Sciatic nerve (tissue), 2 donors: Measurements from ENCODE around the gene GARS1. TPM values are rescaled to one million over a fixed set of nuclear protein-coding genes. Genes with fewer than 3 reads are reported as not detected.
A peak's percentile ranks its signal among the peaks of the same experiment; 100 is the strongest.
"Not testable (repeated sequence)": the region's sequence is repeated elsewhere in the genome, so short reads cannot be mapped to it uniquely, and the experiment has no call there.

Experiments used
- ATAC-seq: fragments of 200-7000 bp; cut with Tn5 transposase; one replicate; pipeline ENCODE4 v1.9.1; 2020; ENCODE audit warnings: mild to moderate bottlenecking, moderate library complexity
- DNase-seq: peaks from one replicate; pipeline ENCODE4 v3.0.0-alpha.2; 2020; ENCODE audit warnings: low spot score
- intact Hi-C: fragments of 100-400 bp; cut with DNase I; formaldehyde crosslinking; loops from one replicate; pipeline ENCODE4 v1.14.2; 2022
- total RNA-seq: library from RNA; stranded (reverse); fragmentation: NEBNext Ultra II Directional; extraction: Animal tissue kit (Norgen Biotek cat#: 25700); gene quantifications from one replicate; pipeline ENCODE4 v1.2.1, GENCODE V29; 2021
- donor health status: DM: no; HTN: no; CAD: no.
- donor health status: DM: no; HTN: no; CAD: no.

GARS1 gene
- total RNA-seq, 1 donor from 2014 or later = 51.4 TPM

GRCh38 chr7:30566596-30566995, 28.1 kb upstream of the GARS1 start:
- DNase-seq = no peak
- intact Hi-C loops = loop anchor here (10.0 kb wide), 1 partner anchor 292 kb away; no protein-coding TSS in a partner anchor
- no peak for ATAC-seq

DNA sequence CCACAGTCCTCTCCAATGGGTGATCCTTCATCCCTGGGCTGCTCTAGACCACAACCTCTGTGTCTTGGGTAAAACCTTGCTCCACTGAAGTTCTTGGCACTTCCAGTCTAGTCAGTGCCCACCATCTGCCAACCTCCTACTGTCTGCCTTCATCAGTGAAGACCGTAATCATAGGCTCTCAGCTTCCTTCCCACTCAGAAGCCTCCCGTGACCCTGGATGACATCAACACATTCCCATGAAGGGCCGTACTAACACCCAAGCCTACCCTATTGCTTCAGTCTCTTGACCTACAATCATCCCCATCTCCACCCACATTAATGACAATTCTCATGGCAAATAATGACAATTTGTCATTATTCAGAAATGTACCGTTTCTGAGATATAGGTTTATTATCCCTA, 27.6 kb upstream of the GARS1 start:
- no peak for ATAC-seq
- intact Hi-C loops = loop anchor here (10.0 kb wide), 1 partner anchor 292 kb away; no protein-coding TSS in a partner anchor

DNA sequence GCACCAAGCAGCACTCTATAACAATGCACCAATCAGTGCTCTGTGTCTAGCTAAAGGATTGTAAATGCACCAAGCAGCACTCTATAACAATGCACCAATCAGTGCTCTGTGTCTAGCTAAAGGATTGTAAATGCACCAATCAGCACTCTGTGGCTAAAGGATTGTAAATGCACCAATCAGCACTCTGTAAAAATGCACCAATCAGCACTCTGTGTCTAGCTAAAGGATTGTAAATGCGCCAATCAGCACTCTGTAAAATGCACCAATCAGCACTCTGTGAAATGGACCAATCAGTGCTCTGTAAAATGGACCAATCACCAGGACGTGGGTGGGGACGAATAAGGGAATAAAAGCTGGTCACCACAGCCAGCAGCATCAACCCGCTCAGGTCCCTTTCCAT, 24.4 kb upstream of the GARS1 start:
- ATAC-seq, DNase-seq, intact Hi-C loops: not testable (repeated sequence)

More for the DNA sequence above, 27.6 kb upstream of the GARS1 start:
- DNase-seq = no peak

- ATAC-seq (no peak), DNase-seq (no peak)
- intact Hi-C loops = no loop called here
These were observed 22.4 kb upstream of the GARS1 start for GRCh38 chr7:30572212-30572841.

- ATAC-seq (no peak), DNase-seq (no peak)
- intact Hi-C loops = no loop called here
These were observed 18.8 kb upstream of the GARS1 start for GRCh38 chr7:30575910-30576309.

DNA sequence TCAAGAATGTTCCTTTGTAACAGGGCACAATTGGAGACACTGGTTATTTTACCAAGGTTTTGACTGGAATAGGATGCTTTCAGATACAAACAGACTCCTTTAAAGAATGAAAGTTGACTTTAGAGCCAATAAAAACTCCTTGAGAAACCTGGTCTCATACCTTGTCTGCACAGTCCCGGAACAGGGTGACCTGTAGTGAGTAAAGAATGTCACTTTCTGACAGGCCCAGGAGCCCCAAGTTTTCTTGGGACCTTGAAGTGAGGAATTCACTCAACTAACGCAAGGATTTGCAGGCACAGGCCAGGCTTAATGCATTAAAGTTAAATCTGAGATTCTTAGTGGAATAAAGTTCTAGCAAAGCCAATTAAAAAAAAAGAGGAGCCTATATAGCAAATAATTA, 11.5 kb upstream of the GARS1 start:
- intact Hi-C loops = no loop called here
- no peak for ATAC-seq
- no peak for DNase-seq

GRCh38 chr7:30584415-30584814, 10.3 kb upstream of the GARS1 start:
- intact Hi-C loops = no loop called here
- DNase-seq (no peak), ATAC-seq (no peak)

- intact Hi-C loops = no loop called here
- ATAC-seq = no peak
- no peak for DNase-seq
These were observed 9.7 kb upstream of the GARS1 start for GRCh38 chr7:30584965-30585364.

- intact Hi-C loops = no loop called here
- ATAC-seq (no peak), DNase-seq (no peak)
These were observed 9.0 kb upstream of the GARS1 start for GRCh38 chr7:30585675-30586074.

DNA sequence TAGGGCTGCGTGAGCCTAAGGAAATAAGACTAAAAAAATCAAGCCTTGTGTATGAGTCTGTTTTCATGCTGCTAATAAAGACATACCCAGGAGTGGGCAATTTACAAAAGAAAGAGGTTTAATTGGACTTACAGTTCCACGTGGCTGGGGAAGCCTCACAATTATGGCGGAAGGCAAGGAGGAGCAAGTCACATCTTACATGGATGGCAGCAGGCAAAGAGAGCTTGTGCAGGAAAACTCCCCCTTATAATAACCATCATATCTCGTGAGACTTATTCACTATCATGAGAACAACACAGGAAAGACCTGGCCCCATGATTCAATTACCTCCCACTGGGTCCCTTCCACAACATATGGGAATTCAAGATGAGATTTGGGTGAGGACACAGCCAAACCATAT, 7.1 kb upstream of the GARS1 start:
- DNase-seq, ATAC-seq, intact Hi-C loops: not testable (repeated sequence)

GRCh38 chr7:30589111-30589510, 5.6 kb upstream of the GARS1 start:
- ATAC-seq = no peak
- intact Hi-C loops = no loop called here
- DNase-seq = no peak

DNA sequence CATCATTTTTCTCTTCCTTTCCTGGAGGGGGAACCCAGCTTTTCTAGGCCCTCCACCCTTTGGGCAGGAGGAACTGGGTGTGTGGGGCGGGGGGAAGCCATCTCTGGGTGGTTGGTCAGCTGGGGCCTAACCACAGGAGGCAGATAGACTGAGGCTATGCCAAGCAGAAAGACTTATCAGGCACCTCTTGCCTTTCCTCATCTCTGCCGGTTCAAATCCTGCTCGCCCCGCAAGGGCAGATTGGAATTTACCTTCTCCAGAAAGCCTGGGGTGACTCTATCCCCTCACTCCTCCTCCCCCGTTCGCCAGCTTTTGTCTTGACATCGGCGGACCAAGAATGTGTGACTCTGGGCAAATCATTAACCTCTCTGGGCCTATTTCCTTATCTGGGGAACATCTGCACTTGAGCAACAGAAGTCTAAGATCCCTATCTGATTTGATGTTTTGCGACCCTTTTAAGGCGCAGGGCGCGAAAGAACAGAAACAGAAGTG, 584 bp upstream of the GARS1 start:
- ATAC-seq = peak; percentile 60
- intact Hi-C loops = no loop called here
- no peak for DNase-seq

GRCh38 chr7:30595436-30596013, 847 bp downstream of the GARS1 start:
- intact Hi-C loops = no loop called here
- ATAC-seq = no peak
- DNase-seq = no peak

DNA sequence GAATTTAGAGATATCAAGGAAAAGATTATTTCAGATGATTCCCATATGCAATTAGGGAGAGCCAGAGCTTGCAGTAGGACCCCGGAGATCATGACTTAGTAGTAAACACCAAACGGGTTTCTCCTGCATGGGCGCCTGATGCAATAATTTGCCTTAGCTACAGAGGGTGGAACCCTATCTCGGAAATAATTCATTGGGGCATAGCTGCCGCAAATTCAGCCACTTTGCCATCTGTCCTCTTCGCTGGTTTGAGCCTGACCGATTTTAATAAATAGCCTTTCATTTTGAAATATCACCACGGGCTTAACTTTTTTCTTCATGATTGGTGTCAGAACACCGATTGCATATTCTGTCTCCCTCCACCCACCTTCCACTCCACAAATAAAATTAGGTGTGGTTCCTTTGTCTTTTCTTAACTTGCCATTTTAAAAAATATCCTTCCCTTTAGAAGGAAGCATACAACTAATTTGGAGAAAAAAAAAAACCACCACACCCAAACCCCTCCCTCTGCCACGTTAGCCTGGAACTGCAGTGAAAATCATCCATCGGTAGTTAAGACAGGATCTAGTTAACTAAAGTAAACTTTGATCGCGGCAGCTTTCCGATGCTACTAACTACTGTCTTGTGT, 1.4 kb downstream of the GARS1 start:
- DNase-seq (no peak), ATAC-seq (no peak)
- intact Hi-C loops = no loop called here

- no peak for DNase-seq
- no peak for ATAC-seq
- intact Hi-C loops = no loop called here
These were observed 2.0 kb downstream of the GARS1 start for GRCh38 chr7:30596721-30597120.

DNA sequence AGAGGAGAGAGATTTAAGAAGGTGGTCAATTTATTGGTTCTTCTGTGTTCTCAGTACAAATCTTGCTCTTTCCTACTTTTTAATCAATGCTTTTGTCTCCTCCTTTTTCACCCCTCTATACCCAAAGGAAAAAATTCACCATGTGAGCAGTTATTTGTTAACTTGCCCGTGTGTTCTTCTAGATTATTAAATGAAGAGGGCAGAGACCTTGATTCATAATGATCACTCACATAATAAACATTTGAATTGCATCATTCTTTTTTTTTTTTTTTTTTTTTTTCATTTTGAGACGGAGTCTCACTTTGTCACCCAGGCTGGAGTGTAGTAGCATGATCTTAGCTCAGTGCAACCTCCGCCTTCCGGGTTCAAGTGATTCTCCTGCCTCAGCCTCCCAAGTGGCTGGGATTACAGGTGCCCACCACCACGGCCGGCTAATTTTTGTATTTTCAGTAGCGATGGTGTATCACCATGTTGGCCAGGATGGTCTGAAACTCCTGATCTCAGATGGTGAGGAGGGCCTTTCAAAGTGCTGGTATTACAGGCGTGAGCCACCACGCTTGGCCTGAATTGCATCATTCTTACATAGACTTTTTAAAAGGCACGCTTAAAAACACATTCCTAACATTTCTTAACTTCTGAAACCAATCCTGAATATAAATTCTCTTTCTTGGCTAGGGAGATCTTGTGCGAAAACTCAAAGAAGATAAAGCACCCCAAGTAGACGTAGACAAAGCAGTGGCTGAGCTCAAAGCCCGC, 3.6 kb downstream of the GARS1 start:
- intact Hi-C loops = no loop called here
- ATAC-seq = no peak
- no peak for DNase-seq

DNA sequence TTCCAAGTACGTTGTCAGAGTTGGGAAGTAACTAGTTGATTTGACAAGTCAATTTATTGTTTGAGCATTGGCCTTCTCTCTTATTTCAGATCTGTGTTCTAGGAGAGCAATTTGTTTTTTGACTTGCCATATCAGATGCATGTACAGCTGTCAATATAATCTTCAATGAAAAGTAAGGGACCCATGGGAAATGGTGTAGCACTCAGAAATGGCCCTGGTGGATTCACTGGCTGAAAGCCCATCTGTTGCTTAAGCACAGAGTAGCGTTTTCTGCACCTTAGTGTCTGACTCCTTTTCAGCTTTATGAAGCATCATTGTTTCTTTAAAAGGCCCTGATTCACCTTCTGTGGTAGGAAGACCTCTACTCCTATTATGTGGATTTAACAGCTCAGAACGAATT, 10.2 kb downstream of the GARS1 start:
- intact Hi-C loops = no loop called here
- no peak for ATAC-seq

GRCh38 chr7:30605832-30606231, 11.2 kb downstream of the GARS1 start:
- DNase-seq = no peak
- ATAC-seq = no peak
- intact Hi-C loops = no loop called here

More for the DNA sequence above, 10.2 kb downstream of the GARS1 start:
- no peak for DNase-seq

DNA sequence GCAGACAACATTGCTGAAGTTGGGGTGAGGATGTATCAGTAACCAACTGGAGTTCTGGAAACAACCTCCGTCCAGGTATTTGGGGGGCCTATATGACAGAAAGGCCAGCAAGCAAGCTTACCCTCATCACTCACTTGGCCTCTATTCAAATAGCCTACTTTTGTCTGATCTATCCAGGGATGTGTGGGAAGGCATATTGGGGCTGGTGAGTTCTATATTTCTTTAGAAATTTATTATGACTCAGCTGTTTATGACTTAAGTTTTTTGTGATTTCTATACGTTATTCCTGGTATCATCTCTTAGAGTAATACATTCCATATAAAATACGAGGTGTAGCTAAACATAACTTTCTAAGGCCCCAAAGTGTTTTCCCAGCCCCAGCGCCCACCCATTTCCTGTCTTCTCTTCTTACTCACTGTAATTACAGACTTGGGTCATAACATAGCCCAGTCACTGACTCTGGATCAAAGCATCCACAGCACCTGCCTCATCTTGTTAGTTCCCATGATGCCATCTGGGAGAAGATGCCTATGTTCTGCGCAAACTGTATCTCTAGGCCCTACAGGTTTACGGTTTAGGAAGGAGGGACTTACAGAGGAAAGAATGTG, 18.1 kb downstream of the GARS1 start:
- intact Hi-C loops = no loop called here
- DNase-seq = no peak

More for the DNA sequence above, 18.1 kb downstream of the GARS1 start:
- no peak for ATAC-seq
